ENCODE results near the gene OPN3. TPM values are rescaled to one million over a fixed set of nuclear protein-coding genes. Genes with fewer than 3 reads are reported as not detected.

Gene OPN3
- total RNA-seq, 1 experiment from 2014 or later = 22.0 TPM

GRCh38 chr1:241592273-241592958, 47.8 kb downstream of the OPN3 start:
- Mint-ChIP-seq H3K36me3 (ENCODE audit: insufficient read depth, unreplicated experiment) (no peaks in the 10 kb centered on the region), H3K27ac (ENCODE audit: unreplicated experiment) (peak overlapping the region; percentile 62), H3K27me3 (ENCODE audit: unreplicated experiment) (no peaks in the 10 kb centered on the region), H3K4me3 (ENCODE audit: low read depth, unreplicated experiment) (no peak overlapping the region), H3K9me3 (ENCODE audit: low read depth, unreplicated experiment) (no peaks in the 10 kb centered on the region), H3K4me1 (ENCODE audit: low read depth, unreplicated experiment) (peaks cover 31% of the 10 kb centered on the region)
- no peak for DNase-seq
- TF ChIP-seq CTCF (IDR thresholded peaks at IDR 0.05; ENCODE audit: unreplicated experiment) = no peak
- intact Hi-C loops (cut with micrococcal nuclease; ENCODE audit: unreplicated experiment) = no loop called here
- BruUV-seq (replicated peaks) = no TSS peak
- CTCF ChIA-PET = interaction anchor here (2.4 kb wide), 1 partner anchor 37 kb away, joined by 5 read pairs; no protein-coding TSS in a partner anchor

- CTCF ChIA-PET = interaction anchor here (0.7 to 2.4 kb wide), 2 partner anchors 36 to 570 kb away, joined by 3 to 5 read pairs; no protein-coding TSS in a partner anchor
- peaks cover 31% of the 10 kb centered on the region for H3K4me1 Mint-ChIP-seq (ENCODE audit: low read depth, unreplicated experiment)
- H3K4me3 Mint-ChIP-seq (ENCODE audit: low read depth, unreplicated experiment) = no peak overlapping the region
- H3K27ac Mint-ChIP-seq (ENCODE audit: unreplicated experiment) = peak overlapping the region; percentile 62
- TF ChIP-seq CTCF (IDR thresholded peaks at IDR 0.05; ENCODE audit: unreplicated experiment) = no peak
- no peak for DNase-seq
- no peaks in the 10 kb centered on the region for H3K9me3 Mint-ChIP-seq (ENCODE audit: low read depth, unreplicated experiment)
- no peaks in the 10 kb centered on the region for H3K36me3 Mint-ChIP-seq (ENCODE audit: insufficient read depth, unreplicated experiment)
- no TSS peak for BruUV-seq (replicated peaks)
- intact Hi-C loops (cut with micrococcal nuclease; ENCODE audit: unreplicated experiment) = no loop called here
- H3K27me3 Mint-ChIP-seq (ENCODE audit: unreplicated experiment) = no peaks in the 10 kb centered on the region
These were observed 48.4 kb downstream of the OPN3 start for GRCh38 chr1:241591736-241592135.

GRCh38 chr1:241591317-241591716, 48.9 kb downstream of the OPN3 start:
- CTCF ChIA-PET = interaction anchor here (0.7 to 2.4 kb wide), 2 partner anchors 36 to 571 kb away, joined by 3 to 5 read pairs; no protein-coding TSS in a partner anchor
- H3K36me3 Mint-ChIP-seq (ENCODE audit: insufficient read depth, unreplicated experiment) = no peaks in the 10 kb centered on the region
- DNase-seq = peak; percentile 55
- TF ChIP-seq CTCF (IDR thresholded peaks at IDR 0.05; ENCODE audit: unreplicated experiment) = no peak
- BruUV-seq (replicated peaks) = no TSS peak
- no peaks in the 10 kb centered on the region for H3K9me3 Mint-ChIP-seq (ENCODE audit: low read depth, unreplicated experiment)
- H3K4me1 Mint-ChIP-seq (ENCODE audit: low read depth, unreplicated experiment) = peaks cover 31% of the 10 kb centered on the region
- no peaks in the 10 kb centered on the region for H3K27me3 Mint-ChIP-seq (ENCODE audit: unreplicated experiment)
- peak overlapping the region; percentile 62 for H3K27ac Mint-ChIP-seq (ENCODE audit: unreplicated experiment)
- intact Hi-C loops (cut with micrococcal nuclease; ENCODE audit: unreplicated experiment) = no loop called here
- H3K4me3 Mint-ChIP-seq (ENCODE audit: low read depth, unreplicated experiment) = no peak overlapping the region

DNA sequence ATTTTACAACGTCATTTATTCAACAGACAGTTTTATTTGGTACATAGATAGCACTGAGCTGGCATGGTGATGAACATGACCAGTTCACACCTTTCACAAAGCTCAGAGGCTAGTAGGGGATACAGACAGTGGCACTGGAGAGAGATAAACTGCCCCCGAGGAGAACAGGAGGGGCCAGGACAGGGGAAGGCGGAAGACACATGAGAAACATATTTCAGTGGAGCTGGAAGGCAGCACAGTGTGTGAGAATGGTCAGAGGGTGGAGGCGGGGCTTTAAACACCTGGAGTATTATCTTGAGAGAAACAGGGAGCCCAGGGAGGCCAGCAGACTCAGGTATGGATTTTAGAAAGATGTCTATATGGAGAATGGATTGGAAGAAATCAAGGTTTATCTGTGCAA, 49.5 kb downstream of the OPN3 start:
- H3K4me3 Mint-ChIP-seq (ENCODE audit: low read depth, unreplicated experiment) = no peak overlapping the region

More for the DNA sequence above, 49.5 kb downstream of the OPN3 start:
- H3K27ac Mint-ChIP-seq (ENCODE audit: unreplicated experiment) = peak overlapping the region; percentile 62
- intact Hi-C loops (cut with micrococcal nuclease; ENCODE audit: unreplicated experiment) = no loop called here
- no peaks in the 10 kb centered on the region for H3K9me3 Mint-ChIP-seq (ENCODE audit: low read depth, unreplicated experiment)
- H3K27me3 Mint-ChIP-seq (ENCODE audit: unreplicated experiment) = no peaks in the 10 kb centered on the region
- CTCF ChIA-PET = interaction anchor here (2.0 to 2.4 kb wide), 2 partner anchors 20 to 35 kb away, joined by 5 to 7 read pairs; no protein-coding TSS in a partner anchor
- H3K36me3 Mint-ChIP-seq (ENCODE audit: insufficient read depth, unreplicated experiment) = no peaks in the 10 kb centered on the region
- TF ChIP-seq CTCF (IDR thresholded peaks at IDR 0.05; ENCODE audit: unreplicated experiment) = no peak
- DNase-seq = no peak
- no TSS peak for BruUV-seq (replicated peaks)
- H3K4me1 Mint-ChIP-seq (ENCODE audit: low read depth, unreplicated experiment) = peaks cover 31% of the 10 kb centered on the region
